Epithelial cell of prostate (primary cell): ENCODE results near the gene HTRA3.
A peak's percentile ranks its signal among the peaks of the same experiment; 100 is the strongest.

ENCODE experiments used
- DNase-seq: peaks from one replicate; pipeline ENCODE4 v3.0.0-alpha.2; 2011; ENCODE audit warnings: low read depth, low spot score
- H3K27ac ChIP-seq: fragments of 450-650 bp; 2 replicates; pipeline ENCODE4 v1.5.1; 2017; ENCODE audit warnings: mild to moderate bottlenecking

The HTRA3 gene

DNA sequence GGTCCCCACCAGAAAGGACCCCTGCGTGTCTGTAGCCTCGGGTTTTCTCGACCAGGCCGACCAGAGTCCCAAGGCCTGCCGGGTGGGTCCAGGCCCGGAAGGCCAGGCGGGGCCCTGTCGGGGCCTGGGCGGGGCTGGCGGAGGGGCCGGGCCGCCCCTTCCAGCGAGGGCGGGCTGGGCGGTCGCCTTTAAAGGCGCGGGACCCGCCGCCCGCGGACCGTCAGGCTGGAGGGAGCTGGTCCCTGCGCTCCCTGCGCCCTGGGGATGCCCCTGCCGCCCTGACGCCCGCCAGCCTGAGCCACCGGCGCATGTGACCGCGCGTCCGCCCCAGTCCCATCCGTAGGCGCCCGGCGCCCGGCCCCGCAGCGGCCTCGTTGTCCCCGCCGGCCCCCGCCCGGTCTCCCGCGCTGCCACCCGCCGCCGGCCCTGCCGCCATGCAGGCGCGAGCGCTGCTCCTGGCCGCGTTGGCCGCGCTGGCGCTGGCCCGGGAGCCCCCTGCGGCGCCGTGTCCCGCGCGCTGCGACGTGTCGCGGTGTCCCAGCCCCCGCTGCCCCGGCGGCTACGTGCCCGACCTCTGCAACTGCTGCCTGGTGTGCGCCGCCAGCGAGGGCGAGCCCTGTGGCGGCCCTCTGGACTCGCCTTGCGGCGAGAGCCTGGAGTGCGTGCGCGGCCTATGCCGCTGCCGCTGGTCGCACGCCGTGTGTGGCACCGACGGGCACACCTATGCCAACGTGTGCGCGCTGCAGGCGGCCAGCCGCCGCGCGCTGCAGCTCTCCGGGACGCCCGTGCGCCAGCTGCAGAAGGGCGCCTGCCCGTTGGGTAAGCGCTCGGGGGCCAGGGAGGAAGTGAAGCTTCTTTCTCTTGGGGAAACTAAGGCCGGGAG, at the start of gene HTRA3:
Gene HTRA3 (plus strand): TSS at position 220 of the 883 bp plus-strand sequence. CDS start 215 bp downstream, at position 435.
- DNase-seq: no peak
- H3K27ac ChIP-seq: no peak within 1 kb of the TSS

DNA sequence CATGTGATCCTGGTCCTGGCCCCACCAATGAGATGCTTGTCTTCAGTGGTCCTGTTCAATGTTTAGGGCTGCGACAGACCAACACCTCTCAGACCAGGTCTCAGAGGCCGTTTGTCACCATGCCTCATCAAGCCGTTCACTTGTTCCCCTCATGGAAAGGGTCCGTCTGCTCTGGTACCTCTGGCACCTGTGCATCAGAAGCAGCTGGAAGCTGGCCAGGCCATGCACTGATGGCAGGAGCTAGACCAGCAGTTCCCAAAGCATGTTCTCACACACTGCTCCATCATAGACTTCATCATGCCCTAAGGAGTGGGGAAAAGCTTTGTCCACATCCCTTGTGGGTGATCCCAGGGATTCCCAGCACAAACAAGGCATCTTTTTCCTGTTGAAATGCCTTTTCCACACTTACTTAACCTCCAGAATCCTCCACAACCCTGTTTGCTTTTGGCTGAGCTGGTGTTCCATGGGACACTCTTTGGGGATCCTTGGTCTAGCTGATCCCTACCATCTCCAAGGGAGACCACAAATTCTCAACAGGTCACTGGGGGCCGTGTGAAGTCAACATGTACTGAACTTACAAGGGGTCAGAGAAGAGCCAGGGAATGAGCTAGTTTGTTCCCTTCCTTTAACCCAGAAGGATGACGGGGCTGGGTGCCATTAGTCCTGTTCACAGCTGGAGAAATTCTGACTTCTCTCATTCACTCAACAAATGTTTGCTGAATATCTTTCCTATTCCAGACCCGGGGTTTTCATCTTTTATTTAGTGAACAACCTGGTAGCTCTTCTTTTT, 48.7 kb upstream of the HTRA3 start:
- DNase-seq: no peak
- H3K27ac ChIP-seq: no peak overlapping the region

DNA sequence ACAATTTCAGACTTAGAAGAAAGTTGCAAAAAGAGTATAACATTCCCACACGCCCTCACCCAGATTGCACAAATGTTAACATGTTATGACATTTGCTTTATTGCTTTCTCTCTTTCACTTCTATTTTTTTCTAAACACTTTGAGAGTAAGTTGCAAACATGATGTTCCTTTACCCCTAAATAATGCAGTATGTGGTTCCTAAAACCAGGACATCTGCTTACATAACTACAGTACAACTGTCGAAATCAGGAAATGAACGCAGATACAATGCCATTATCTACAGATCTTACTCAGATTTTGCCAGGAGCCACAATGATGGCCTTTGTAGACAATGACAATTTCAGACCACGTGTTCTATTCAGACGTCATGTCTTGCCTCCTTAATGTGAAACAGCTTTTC, 48.1 kb upstream of the HTRA3 start:
- DNase-seq: no peak
- no peak overlapping the region for H3K27ac ChIP-seq

GRCh38 chr4:8221985-8222384, 47.6 kb upstream of the HTRA3 start:
- DNase-seq: no peak
- H3K27ac ChIP-seq: no peak overlapping the region

DNA sequence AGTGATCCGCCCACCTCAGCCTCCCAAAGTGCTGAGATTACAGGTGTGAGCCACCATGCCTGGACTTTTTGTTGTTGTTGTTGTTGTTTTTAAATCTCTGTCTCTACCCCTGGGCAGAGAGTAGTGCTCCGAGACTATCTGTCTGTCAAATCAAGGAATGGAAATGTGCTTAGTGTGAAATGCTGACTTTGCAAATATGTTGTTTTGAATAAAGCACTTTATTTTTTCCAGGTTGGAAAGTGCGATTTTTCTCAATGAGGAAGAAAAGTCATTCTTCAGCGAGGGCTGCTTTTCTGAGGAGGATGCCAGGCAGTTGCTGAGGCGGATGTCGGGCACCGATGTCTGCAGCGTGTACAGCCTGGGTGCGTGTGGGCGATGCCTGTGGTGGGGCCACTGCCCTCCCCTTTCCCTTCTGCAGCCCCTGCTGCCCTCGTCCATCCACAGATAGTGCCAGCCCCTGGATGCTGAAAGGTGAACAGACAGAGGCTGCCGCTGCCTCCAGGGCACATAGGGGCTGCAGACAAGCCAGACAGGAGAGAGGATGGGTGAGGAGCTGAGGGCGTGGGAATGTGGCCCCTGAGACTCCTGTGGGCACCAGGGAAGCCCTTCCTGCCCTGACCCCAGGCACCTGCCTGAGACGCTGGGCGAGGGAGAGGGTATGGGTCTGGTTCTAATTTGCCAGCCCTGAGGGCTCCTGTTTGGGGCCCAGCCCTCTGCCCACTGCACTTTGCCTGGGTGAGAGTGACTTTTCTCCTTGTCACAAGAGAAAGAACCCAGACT, 46.8 kb upstream of the HTRA3 start:
- DNase-seq: no peak
- H3K27ac ChIP-seq: no peak overlapping the region

DNA sequence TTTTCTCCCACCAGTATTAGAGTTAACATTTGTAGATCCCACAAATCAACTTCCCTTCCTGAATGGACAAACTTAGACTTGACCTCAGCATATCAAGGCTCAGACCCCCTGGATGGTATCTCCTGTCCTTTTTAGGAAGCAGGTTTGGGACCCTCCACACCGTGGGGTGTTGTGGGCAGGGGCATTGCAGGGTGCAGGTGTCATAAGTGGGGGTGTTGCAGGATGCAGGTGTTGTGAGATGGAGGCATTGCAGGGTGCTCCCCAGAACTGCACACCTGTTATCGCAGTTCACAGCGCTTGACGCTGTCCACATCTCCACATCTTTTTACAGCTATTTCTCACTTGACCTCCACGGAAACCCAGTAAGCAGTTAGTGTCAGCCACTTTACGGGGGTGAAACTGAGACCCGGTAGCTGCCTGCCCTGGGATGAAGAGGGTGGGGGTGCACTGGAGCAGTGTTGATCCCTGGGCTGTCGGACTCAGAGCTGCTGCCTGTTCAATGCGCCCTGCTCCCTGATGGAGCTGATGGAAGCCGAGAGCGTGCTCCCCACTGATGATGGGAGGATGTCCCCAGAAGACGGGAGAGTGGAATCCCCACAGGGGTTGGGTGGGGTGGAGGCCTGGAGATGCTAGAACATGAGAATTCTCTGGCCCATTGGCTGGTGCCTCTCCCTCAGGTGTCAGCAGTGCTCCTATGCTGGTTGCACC, 45.1 kb upstream of the HTRA3 start:
- no peak for DNase-seq
- no peak overlapping the region for H3K27ac ChIP-seq

GRCh38 chr4:8224975-8225625, 44.5 kb upstream of the HTRA3 start:
- DNase-seq: no peak
- no peak overlapping the region for H3K27ac ChIP-seq

- no peak overlapping the region for H3K27ac ChIP-seq
- DNase-seq: no peak
Observed at GRCh38 chr4:8225706-8226443, 43.7 kb upstream of the HTRA3 start.

GRCh38 chr4:8227201-8227770, 42.3 kb upstream of the HTRA3 start:
- H3K27ac ChIP-seq: no peak overlapping the region
- no peak for DNase-seq

- H3K27ac ChIP-seq: no peak overlapping the region
- no peak for DNase-seq
Observed at GRCh38 chr4:8227771-8228318, 41.7 kb upstream of the HTRA3 start.

DNA sequence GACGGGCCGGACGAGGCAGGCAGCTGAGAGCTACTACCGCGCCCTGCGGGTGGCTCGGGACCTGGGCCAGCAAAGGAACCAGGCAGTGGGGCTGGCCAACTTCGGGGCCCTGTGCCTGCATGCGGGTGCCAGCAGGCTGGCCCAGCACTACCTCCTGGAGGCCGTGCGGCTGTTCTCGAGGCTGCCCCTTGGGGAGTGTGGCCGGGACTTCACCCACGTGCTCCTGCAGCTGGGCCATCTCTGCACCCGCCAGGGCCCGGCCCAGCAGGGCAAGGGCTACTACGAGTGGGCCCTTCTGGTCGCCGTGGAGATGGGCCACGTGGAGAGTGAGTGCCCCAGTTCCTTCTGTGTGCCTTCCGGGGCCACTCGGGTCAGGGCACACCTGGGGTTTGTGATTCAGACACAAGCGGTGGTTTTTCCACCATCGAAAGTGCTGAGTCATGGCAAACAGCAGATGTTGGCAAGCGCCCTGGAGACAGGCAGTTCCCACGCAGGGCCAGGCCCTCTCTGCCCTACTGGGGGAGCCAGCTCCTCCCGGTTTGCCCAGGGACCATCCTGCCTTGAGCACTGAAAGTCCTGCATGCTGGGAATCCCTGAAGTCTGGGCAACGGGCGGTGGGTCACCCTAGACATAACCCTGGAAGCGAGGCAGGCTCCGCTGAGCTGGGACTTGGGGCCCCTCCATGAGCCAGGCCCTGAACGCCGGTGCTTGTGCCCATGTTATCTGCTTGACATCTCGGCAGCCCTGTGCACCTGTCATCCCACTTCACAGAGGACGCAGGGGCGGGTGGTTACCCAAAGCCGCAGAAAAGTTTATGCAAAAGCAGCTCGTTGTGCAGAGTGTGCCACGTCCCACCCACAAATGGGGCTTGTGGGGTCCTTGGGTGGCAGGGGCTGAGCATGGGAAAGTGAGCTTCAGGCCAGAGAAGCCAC, 41.0 kb upstream of the HTRA3 start:
- peak; percentile 74 for DNase-seq
- no peak overlapping the region for H3K27ac ChIP-seq

- H3K27ac ChIP-seq: no peak overlapping the region
- DNase-seq: no peak
Observed at GRCh38 chr4:8229331-8229975, 40.1 kb upstream of the HTRA3 start.

GRCh38 chr4:8230033-8230432, 39.5 kb upstream of the HTRA3 start:
- DNase-seq: no peak
- no peak overlapping the region for H3K27ac ChIP-seq

- no peak for DNase-seq
Observed at GRCh38 chr4:8230891-8231290, 38.7 kb upstream of the HTRA3 start.

DNA sequence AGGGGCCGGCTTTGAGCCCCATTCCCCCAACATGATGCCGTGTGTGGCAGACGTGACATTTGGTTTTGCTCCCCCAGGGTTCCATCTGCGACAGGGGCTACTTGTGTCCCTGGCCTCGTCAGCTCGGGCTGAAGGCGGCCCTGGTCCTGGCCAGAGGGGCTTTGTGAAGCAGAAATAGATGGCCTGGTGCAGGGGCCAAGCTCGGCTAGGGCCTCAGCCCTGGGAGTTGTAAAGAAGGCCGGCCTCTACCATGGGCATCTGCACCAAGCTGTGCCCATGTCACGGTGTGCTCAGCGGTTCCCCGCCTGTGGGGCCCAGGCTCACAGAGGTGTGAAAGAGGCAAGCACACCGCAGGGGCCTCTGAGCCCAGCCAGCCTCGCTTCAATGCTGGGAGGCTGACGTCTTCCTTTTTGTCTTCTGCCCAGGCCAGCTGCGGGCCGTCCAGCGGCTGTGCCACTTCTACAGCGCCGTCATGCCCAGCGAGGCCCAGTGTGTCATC, 38.0 kb upstream of the HTRA3 start:
- DNase-seq: no peak
- H3K27ac ChIP-seq: no peak overlapping the region

More at GRCh38 chr4:8230891-8231290, 38.7 kb upstream of the HTRA3 start:
- no peak overlapping the region for H3K27ac ChIP-seq

GRCh38 chr4:8232748-8233147, 36.8 kb upstream of the HTRA3 start:
- DNase-seq: no peak
- H3K27ac ChIP-seq: no peak overlapping the region
